DOHH2 (cell line): ENCODE results near the gene FAAP20.

ENCODE experiments used
- EZH2phosphoT487 ChIP-seq: fragments of 200-600 bp; sonication (generic); IDR thresholded peaks from 2 replicates; pipeline ENCODE4 v1.6.1; 2017; ENCODE audit warnings: borderline replicate concordance, mild to moderate bottlenecking, antibody characterized with exemption, low read length, moderate library complexity, mixed read lengths
- TF ChIP-seq, protein P1 (sequence below): fragments of 200-600 bp; sonication (generic); IDR thresholded peaks from one replicate; pipeline ENCODE4 v1.5.1; 2014; ENCODE audit warnings: antibody characterized with exemption, mild to moderate bottlenecking, low read depth, low read length; ENCODE audit not compliant: poor library complexity, severe bottlenecking

GRCh38 chr1:2180297-2181245, 14.0 kb downstream of the FAAP20 start:
- TF ChIP-seq, protein P1, sequence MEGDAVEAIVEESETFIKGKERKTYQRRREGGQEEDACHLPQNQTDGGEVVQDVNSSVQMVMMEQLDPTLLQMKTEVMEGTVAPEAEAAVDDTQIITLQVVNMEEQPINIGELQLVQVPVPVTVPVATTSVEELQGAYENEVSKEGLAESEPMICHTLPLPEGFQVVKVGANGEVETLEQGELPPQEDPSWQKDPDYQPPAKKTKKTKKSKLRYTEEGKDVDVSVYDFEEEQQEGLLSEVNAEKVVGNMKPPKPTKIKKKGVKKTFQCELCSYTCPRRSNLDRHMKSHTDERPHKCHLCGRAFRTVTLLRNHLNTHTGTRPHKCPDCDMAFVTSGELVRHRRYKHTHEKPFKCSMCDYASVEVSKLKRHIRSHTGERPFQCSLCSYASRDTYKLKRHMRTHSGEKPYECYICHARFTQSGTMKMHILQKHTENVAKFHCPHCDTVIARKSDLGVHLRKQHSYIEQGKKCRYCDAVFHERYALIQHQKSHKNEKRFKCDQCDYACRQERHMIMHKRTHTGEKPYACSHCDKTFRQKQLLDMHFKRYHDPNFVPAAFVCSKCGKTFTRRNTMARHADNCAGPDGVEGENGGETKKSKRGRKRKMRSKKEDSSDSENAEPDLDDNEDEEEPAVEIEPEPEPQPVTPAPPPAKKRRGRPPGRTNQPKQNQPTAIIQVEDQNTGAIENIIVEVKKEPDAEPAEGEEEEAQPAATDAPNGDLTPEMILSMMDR, result no peak
- no peak for TF ChIP-seq EZH2phosphoT487
